Right cardiac atrium (tissue), 5 donors: Measurements from ENCODE around the gene CALML5. TPM values are rescaled to one million over a fixed set of nuclear protein-coding genes. Genes with fewer than 3 reads are reported as not detected.
A peak's percentile ranks its signal among the peaks of the same experiment; 100 is the strongest.

ENCODE experiments used
- ATAC-seq, 2 donors: fragments of 200-7000 bp; cut with Tn5 transposase; one replicate each; pipeline versions ENCODE4 v1.8.0 to v1.9.1; 2020; ENCODE audit warnings: moderate library complexity in 2 of 2, mild to moderate bottlenecking in 1 of 2
- DNase-seq, 3 donors: peaks; one replicate each; pipeline ENCODE4 v3.0.0-alpha.2; 2020
- H3K27ac ChIP-seq: one replicate; pipeline ENCODE4 v1.5.1; 2013; ENCODE audit warnings: mild to moderate bottlenecking, low read length, control low read depth, moderate library complexity
- H3K27me3 ChIP-seq: one replicate; pipeline ENCODE4 v1.6.1; 2013; ENCODE audit not compliant: control insufficient read depth, insufficient read depth
- H3K4me1 ChIP-seq: one replicate; pipeline ENCODE4 v1.6.1; 2013; ENCODE audit warnings: low read length; ENCODE audit not compliant: control insufficient read depth, insufficient read depth
- H3K4me3 ChIP-seq: one replicate; pipeline ENCODE4 v1.5.1; 2013; ENCODE audit warnings: low read length, control low read depth
- H3K9me3 ChIP-seq: one replicate; pipeline ENCODE4 v1.6.1; 2013; ENCODE audit warnings: low read length; ENCODE audit not compliant: control insufficient read depth
- WGBS: extraction: QIAGEN DNeasy Blood & Tissue Kit; methylation state at CpG from one replicate; pipeline ENCODE4 v1.1.7; 2013; 5-methylcytosine and 5-hydroxymethylcytosine counted together
- intact Hi-C, 4 donors: fragments of 100-400 bp; cut with DNase I; formaldehyde crosslinking; loops; one replicate each; pipeline versions ENCODE4 v1.11.0 to v1.14.0; 2022 to 2023
- polyA plus RNA-seq: library from polyadenylated mRNA; stranded (reverse); fragments of 200-250 nt; gene quantifications from one replicate; pipeline ENCODE4 v1.2.3, GENCODE V29; 2013
- total RNA-seq, 4 donors: library from RNA; stranded (reverse); fragmentation: NEBNext Ultra II Directional; extraction: Animal tissue kit (Norgen Biotek cat#: 25700); gene quantifications; one replicate each; pipeline ENCODE4 v1.2.1, GENCODE V29; 2021
- donor health status: healthy with polysubstance abuse.
- donor health status: DM: no; HTN: yes; CAD: no.
- donor health status: DM: no; HTN: no; CAD: no.
- donor health status: DM: no; HTN: yes; CAD: no; lungs with severe emphysema.
- donor health status: DM: yes; HTN: yes; CAD: no.

The CALML5 gene
- total and polyA plus RNA-seq, 5 donors = not detected

DNA sequence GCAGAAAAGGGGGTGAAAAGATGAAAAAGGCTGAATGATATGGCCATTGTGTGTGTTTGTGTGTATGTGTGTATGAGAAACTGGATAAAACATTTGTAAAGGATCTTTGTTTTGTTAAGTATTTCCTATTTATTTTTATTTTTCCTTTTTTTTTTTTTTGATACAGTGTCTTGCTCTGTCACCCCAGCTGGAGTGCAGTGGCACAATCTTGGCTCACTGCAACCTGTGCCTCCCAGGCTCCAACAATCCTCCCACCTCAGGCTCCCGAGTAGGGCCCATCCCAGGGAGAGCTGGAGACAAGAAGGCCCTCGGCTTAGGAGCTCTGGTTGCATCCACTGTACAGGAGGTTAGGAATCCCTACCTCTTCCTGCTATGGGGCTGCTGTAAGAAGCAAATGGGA, 6.9 kb upstream of the CALML5 start:
- ATAC-seq = no peak
- WGBS = 72% methylated on average over 2 of the region's 2 CpGs
- Histone ChIP-seq H3K9me3 (no peaks in the 10 kb centered on the region), H3K4me1 (no peaks in the 10 kb centered on the region), H3K27ac (no peak overlapping the region), H3K4me3 (no peak overlapping the region), H3K27me3 (no peaks in the 10 kb centered on the region)
- intact Hi-C loops = no loop called here
- DNase-seq = no peak

DNA sequence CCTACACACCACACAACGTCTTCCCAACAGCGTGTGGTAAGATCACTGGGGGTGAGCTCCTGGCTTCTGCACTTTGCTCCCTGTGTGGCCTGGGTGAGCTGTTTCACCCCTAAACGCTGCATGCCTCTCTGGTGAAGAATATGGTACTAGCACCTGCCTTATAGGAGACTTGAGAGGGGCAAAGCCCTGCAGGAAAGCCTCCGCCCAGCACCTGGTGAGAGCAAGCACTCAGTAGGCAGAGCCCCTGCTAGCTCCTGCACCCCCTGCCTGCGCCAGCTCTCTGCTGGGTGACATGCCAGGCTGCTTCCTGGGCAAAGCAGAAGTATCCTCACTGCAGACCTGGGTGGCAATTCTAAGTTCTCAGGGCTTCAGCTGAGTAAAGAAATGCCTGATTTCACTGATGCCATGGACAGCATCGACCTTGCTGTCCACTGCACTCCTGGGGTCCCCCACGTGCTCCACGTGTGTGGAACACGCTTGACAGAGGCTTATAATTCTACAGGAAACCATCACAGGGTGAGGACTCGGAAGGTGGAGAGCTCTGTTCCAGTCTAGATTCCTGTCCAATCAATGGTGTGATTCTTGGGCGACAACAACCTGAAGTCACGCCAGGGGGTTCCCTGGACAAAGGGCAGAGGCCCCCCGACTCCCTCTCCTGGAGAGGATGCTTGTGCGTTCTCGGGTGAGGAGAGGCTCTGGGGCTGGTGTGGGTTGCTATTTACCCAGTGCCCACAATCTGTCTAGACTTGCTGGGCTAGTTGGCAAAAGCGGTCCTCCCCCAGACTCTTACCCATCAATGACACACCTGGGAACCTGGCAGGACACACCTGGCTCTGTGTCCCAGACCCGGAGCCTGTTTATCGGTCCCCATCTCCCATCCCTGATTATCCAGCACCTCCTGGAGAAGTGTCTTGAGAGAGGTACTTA, 5.0 kb upstream of the CALML5 start:
- ATAC-seq = no peak
- Histone ChIP-seq H3K9me3 (no peaks in the 10 kb centered on the region), H3K27me3 (no peaks in the 10 kb centered on the region), H3K4me1 (no peaks in the 10 kb centered on the region), H3K4me3 (no peak overlapping the region), H3K27ac (no peak overlapping the region)
- WGBS = 81% methylated on average over 18 of the region's 18 CpGs
- no peak for DNase-seq
- intact Hi-C loops = no loop called here

DNA sequence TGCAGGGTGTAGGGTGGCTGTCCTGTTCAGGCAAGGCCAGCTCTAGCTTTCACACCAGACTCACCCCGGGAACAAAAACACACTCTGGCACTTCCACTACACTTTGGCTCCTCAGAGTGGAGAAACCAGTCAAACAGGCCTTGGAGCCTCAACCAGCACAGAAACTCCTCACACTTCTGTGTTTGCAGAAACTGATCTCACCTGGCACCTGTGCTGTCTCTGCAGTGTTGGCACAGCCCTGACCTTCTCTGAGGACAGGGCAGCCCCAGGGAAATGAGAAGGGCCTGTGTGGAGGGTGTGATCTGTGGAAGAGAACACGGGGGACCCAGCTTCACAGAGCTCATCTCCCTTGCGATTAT, 4.1 kb upstream of the CALML5 start:
- no peaks in the 10 kb centered on the region for H3K4me1 ChIP-seq
- H3K4me3 ChIP-seq = no peak overlapping the region
- no peaks in the 10 kb centered on the region for H3K9me3 ChIP-seq
- DNase-seq = no peak
- H3K27me3 ChIP-seq = no peaks in the 10 kb centered on the region
- intact Hi-C loops = no loop called here
- ATAC-seq = no peak
- 77% methylated on average over 3 of the region's 3 CpGs for WGBS
- no peak overlapping the region for H3K27ac ChIP-seq

DNA sequence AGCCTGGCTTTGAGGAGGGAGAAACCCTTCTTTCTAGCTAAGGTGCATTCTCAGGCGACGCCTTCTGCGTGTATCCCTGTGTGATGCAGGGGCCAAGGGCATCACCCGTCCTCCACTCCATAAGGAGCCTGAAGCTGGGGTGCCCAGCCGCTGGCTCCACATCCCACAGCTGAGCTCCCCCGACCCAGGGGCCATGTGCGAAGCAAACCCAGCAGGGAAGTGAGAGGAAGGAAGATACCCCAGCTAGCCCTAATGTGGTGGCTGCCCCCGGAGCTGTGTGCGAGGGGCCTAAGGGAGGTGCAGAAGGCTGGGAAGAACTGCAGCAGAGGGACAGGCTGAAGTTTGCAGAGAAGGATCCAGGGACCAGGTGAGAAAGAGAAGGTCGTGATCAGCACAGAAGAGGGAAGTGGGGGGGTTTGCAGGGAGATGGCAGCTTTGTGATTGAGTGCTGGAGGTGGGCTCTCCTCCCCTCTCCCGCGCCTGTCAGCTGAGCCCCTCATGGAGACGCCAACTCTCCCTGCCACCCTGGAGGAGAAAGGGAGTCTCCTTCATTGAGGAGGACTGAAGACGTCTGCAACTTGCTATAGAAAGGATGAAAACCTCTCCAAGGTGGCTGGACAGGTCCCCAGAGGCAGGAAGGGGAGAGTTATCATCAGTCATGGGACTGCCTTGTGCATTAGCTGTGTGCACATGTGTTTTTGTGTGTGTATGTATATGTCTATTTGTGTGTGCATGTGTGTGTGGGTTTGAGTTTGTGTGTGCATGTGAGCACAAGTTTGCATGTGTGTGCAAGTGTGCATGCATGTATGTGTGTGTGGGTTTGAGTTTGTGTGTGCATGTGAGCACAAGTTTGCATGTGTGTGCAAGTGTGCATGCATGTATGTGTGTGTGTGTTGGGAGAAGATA, 3.5 kb upstream of the CALML5 start:
- ATAC-seq (no peak), DNase-seq (no peak)
- intact Hi-C loops = no loop called here
- no peaks in the 10 kb centered on the region for H3K4me1 ChIP-seq
- no peak overlapping the region for H3K4me3 ChIP-seq
- H3K27ac ChIP-seq = no peak overlapping the region
- no peaks in the 10 kb centered on the region for H3K9me3 ChIP-seq
- 84% methylated on average over 14 of the region's 14 CpGs for WGBS
- no peaks in the 10 kb centered on the region for H3K27me3 ChIP-seq

DNA sequence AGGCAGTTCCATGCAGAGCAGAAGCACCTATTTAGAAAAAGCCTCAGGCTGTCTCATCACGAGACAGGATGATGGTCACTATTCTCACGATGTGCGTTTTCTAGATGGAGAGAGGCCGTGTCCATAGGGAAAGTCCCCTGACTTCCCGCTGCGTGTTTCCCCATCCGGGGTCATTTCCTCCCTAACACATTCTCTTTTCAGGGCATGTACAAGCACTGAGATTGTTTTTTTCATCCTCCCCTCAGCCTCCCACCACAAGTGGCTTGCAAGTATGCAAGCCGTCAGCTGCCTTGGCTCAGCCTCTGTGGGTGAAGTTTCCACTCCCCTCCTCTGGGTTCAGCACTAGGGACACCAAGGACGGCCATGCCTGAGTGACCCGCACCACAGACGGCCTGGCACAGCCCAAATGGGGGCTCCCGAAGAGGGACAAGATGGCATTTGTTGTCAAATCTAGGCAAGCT, 2.7 kb upstream of the CALML5 start:
- WGBS = 57% methylated on average over 12 of the region's 12 CpGs

DNA sequence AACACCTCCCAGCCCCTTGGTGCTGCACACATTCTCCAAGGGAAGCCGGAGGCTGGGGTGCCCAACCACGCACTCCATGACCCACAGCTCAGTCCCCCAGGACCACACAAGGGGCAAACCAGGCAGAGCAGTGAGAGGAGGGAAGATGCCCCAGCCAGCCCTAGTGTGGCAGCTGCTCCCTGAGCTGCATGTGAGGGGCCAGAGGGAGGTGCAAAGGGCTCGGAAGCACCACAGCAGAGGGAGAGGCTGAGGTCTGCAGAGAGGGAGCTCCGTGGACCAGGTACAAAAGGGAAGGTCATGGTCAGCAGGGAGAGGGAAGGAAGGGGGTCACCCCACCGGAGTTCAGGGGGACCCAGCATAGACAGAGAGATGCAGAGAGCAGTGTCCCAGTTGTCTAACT, 1.5 kb upstream of the CALML5 start:
- DNase-seq = peak in 1 of 3 donors; percentile 4
- H3K4me1 ChIP-seq = no peaks in the 10 kb centered on the region

More for the DNA sequence above, 2.7 kb upstream of the CALML5 start:
- Histone ChIP-seq H3K27ac (no peak overlapping the region), H3K9me3 (no peaks in the 10 kb centered on the region), H3K4me1 (no peaks in the 10 kb centered on the region), H3K27me3 (no peaks in the 10 kb centered on the region), H3K4me3 (no peak overlapping the region)
- DNase-seq = no peak
- no peak for ATAC-seq
- intact Hi-C loops = no loop called here

DNA sequence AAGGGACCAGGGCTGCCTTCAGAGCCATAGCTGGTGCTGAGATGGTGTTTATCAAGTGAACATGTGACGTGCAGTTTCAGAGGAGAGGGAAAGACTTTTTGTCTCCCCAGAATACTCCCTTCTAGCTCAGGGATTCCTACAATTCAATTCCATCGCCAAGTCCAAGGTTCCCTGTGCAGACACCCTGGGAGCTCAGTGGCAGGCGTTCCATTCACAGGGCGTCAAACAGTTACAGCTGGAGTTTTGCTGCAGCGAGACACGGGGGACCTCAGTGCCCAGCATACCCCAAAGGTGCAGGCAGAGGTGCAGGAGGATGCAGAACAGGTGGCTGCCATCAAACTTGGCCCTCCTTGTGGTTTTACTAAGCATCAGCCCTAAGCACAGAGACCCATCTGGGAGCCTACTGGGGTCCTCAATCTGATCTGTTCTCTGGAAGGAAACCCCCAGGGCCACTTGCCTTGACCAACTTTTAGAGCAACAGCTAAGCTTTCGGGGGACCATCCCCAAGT, 846 bp upstream of the CALML5 start:
- 91% methylated on average over 7 of the region's 7 CpGs for WGBS
- peak in 1 of 3 donors; percentile 6 for DNase-seq
- intact Hi-C loops = no loop called here

More for the DNA sequence above, 1.5 kb upstream of the CALML5 start:
- intact Hi-C loops = no loop called here
- ATAC-seq = no peak
- no peaks in the 10 kb centered on the region for H3K9me3 ChIP-seq
- no peak overlapping the region for H3K27ac ChIP-seq
- 82% methylated on average over 5 of the region's 5 CpGs for whole genome bisulfite sequencing
- H3K27me3 ChIP-seq = no peaks in the 10 kb centered on the region
- H3K4me3 ChIP-seq = no peak overlapping the region

DNA sequence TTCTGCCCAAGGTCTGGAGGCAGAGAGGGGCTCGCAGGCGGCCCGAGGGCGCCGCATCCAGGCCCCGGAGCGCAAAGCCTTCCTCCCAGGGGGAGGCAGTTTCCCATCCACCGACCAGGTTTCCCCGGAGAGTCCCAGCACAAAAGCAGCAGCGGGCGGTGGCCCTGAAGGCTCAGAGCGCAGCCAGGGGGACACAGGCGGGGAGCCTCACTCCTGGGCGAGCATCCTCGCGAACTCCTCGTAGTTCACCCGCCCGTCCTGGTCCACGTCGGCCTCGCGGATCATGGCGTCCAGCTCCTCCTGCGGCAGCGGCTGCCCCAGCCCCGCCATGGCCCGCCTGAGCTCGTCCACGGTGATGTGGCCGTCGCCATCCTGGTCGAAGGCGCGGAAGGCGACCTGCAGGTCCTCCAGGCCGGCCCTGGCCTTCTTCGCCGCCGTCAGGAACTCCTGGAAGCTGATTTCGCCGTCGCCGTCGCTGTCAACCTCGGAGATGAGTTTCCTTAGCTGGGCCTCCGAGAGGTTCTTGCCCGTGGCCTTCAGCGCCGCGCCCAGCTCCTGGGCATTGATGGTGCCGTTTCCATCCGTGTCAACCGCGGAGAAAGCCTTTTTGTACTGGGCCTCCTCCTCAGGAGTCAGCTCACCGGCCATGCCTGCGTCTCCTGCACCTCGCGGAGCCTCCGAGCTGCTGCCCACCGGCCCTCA, 428 bp downstream of the CALML5 start:
- 94% methylated on average over 61 of the region's 61 CpGs for WGBS
- intact Hi-C loops = no loop called here
- Histone ChIP-seq H3K4me3 (no peak overlapping the region), H3K4me1 (no peaks in the 10 kb centered on the region), H3K27ac (no peak overlapping the region), H3K27me3 (no peaks in the 10 kb centered on the region), H3K9me3 (no peaks in the 10 kb centered on the region)
- ATAC-seq (peak in 1 of 2 donors; percentile 8), DNase-seq (peak in 1 of 3 donors; percentile 32)

More for the DNA sequence above, 846 bp upstream of the CALML5 start:
- no peaks in the 10 kb centered on the region for H3K27me3 ChIP-seq
- ATAC-seq = no peak
- H3K27ac ChIP-seq = no peak overlapping the region
- no peaks in the 10 kb centered on the region for H3K4me1 ChIP-seq
- H3K9me3 ChIP-seq = no peaks in the 10 kb centered on the region
- no peak overlapping the region for H3K4me3 ChIP-seq

DNA sequence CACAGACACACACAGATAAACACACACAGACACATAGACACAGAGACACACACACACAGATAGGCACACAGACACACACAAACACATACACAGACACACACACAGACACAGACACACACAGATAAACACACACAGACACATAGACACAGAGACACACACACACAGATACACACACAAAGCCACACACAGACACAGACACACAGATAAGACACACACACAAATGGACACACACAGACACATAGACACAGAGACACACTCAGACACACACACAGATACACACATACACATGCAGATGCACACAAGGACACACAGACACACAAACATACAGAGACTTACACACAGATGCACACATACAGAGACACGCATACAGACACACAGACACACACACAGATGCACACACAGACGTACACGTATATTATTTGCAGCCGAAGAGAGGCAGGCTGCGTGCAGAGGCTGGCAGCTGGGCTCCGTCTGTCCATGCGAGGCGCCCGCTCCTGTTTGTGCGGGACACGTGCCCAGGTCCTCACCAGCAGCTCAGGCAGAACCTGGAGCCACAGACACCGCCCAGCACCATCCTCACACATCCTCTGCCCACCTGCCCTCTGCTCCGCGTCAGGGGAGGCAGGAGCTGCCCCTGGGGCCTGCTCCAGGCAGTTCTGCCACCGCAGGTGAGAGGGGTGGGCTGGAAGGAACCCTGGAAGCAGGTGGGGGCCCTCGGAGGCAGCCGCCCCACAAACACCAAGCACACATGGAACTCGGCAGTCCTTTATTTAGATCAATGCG, 1.2 kb downstream of the CALML5 start:
- WGBS = 90% methylated on average over 19 of the region's 19 CpGs
- H3K9me3 ChIP-seq = no peaks in the 10 kb centered on the region
- intact Hi-C loops = no loop called here
- H3K27ac ChIP-seq = no peak overlapping the region
- no peaks in the 10 kb centered on the region for H3K27me3 ChIP-seq
- no peaks in the 10 kb centered on the region for H3K4me1 ChIP-seq
- no peak overlapping the region for H3K4me3 ChIP-seq
- DNase-seq (peak in 1 of 3 donors; percentile 9), ATAC-seq (peak in 1 of 2 donors; percentile 8)

DNA sequence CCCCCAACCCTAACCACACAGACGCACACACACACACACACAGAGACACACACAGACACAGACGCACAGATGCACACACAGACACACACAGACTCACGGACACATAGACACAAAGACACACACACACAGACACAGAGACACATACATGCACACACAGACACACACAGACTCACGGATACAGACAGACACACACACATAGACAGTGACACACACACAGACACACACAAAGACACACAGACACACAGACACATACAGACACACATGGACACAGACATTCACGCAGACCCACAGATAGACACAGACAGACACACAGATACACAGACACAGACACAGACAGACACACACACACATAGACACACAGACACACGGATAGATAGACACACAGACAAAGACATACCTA, 2.1 kb downstream of the CALML5 start:
- DNase-seq = no peak
- Histone ChIP-seq H3K4me3 (no peak overlapping the region), H3K4me1 (no peaks in the 10 kb centered on the region), H3K27me3 (no peaks in the 10 kb centered on the region), H3K9me3 (no peaks in the 10 kb centered on the region), H3K27ac (no peak overlapping the region)
- ATAC-seq = no peak
- intact Hi-C loops = no loop called here
- WGBS = 85% methylated on average over 6 of the region's 6 CpGs
